HepG2 (cell line): ENCODE results near the gene SHLD1. TPM values are rescaled to one million over a fixed set of nuclear protein-coding genes. Genes with fewer than 3 reads are reported as not detected.

Experiments
- CCDC6 ChIP-seq: sonication (generic); formaldehyde crosslinking; IDR thresholded peaks from 2 replicates; pipeline ENCODE4 v1.8.1; 2022; ENCODE audit warnings: mild to moderate bottlenecking, missing genetic modification reagents, moderate library complexity
- FIP1L1 ChIP-seq: fragments of 200-400 bp; formaldehyde crosslinking; IDR thresholded peaks from 2 replicates; pipeline ENCODE4 v1.6.1; 2018; ENCODE audit warnings: low read depth, mild to moderate bottlenecking, low read length, moderate library complexity, borderline replicate concordance; ENCODE audit not compliant: insufficient read depth
- HMG20B ChIP-seq: conservative IDR thresholded peaks from 2 replicates; pipeline ENCODE4 v1.6.1; 2016; ENCODE audit warnings: missing genetic modification reagents, missing compliant biosample characterization
- HOXA9 ChIP-seq: sonication (generic); formaldehyde crosslinking; IDR thresholded peaks from 2 replicates; pipeline ENCODE4 v1.8.1; 2022; ENCODE audit warnings: missing genetic modification reagents, mild to moderate bottlenecking, moderate library complexity, borderline replicate concordance
- JUN ChIP-seq: sonication (generic); formaldehyde crosslinking; IDR thresholded peaks from 2 replicates; pipeline ENCODE4 v1.4.0; 2020; ENCODE audit warnings: mild to moderate bottlenecking, missing genetic modification reagents
- PLRG1 ChIP-seq: fragments of 450-650 bp; conservative IDR thresholded peaks from 2 replicates; pipeline ENCODE4 v1.6.1; 2016
- RBAK ChIP-seq: sonication (generic); formaldehyde crosslinking; IDR thresholded peaks from 2 replicates; pipeline ENCODE4 v1.5.1; 2020; ENCODE audit warnings: mild to moderate bottlenecking, missing genetic modification reagents
- SIX1 ChIP-seq: sonication (generic); formaldehyde crosslinking; IDR thresholded peaks from 2 replicates; pipeline ENCODE4 v1.4.0; 2020; ENCODE audit warnings: missing genetic modification reagents, borderline replicate concordance
- SOX5 ChIP-seq: IDR thresholded peaks from 2 replicates; pipeline ENCODE4 v1.6.1; 2016; ENCODE audit warnings: borderline replicate concordance
- SRSF4 ChIP-seq: fragments of 200-400 bp; formaldehyde crosslinking; IDR thresholded peaks from one replicate; pipeline ENCODE4 v1.6.1; 2018; ENCODE audit warnings: mild to moderate bottlenecking, low read depth, low read length, moderate library complexity; ENCODE audit not compliant: poor library complexity, severe bottlenecking
- XRCC5 ChIP-seq: fragments of 200-400 bp; formaldehyde crosslinking; optimal IDR thresholded peaks from 2 replicates; pipeline ENCODE3; 2017; ENCODE audit warnings: mild to moderate bottlenecking, low read length
- ZFP82 ChIP-seq: sonication (generic); formaldehyde crosslinking; IDR thresholded peaks from 2 replicates; pipeline ENCODE4 v1.5.1; 2020; ENCODE audit warnings: mild to moderate bottlenecking, missing genetic modification reagents, borderline replicate concordance
- ZNF496 ChIP-seq: sonication (generic); formaldehyde crosslinking; IDR thresholded peaks from 2 replicates; pipeline ENCODE4 v1.8.1; 2023; ENCODE audit warnings: mild to moderate bottlenecking, moderate library complexity, missing genetic modification reagents; ENCODE audit not compliant: insufficient replicate concordance
- ZNF792 ChIP-seq: IDR thresholded peaks from 2 replicates; pipeline ENCODE4 v1.6.1; 2016
- polyA plus RNA-seq, 8 experiments: library from polyadenylated mRNA; depleted of rRNA in 3 of 8; stranded (reverse) in 7 of 8; unstranded in 1 of 8; fragments of >200 nt; fragmentation: Illumina TruSeq in 4 of 8; extraction: Trizol in 4 of 8; gene quantifications; 2 replicates each; pipeline versions ENCODE4 v1.2.1 to v1.2.3, GENCODE V29; 2011 to 2016; ENCODE audit warnings: low read depth in 4 of 8, missing spikeins in 1 of 8, mixed read lengths in 1 of 8; ENCODE audit not compliant: insufficient read depth in 1 of 8
- total RNA-seq, 5 experiments: library from RNA; depleted of rRNA; stranded (reverse); fragments of >200 nt; fragmentation: Illumina TruSeq; extraction: Trizol; gene quantifications; 2 replicates each; pipeline ENCODE4 v1.2.3, GENCODE V29; 2016; ENCODE audit warnings: low read depth in 1 of 5
- TF ChIP-seq, protein P1 (sequence below): sonication (generic); formaldehyde crosslinking; IDR thresholded peaks from 2 replicates; pipeline ENCODE4 v1.8.0; 2022; ENCODE audit warnings: missing genetic modification reagents, mild to moderate bottlenecking, borderline replicate concordance
- TF ChIP-seq, protein P2 (sequence below): fragments of 450-650 bp; IDR thresholded peaks from 2 replicates; pipeline ENCODE4 v1.6.1; 2016
- TF ChIP-seq, protein P3 (sequence below): sonication (generic); formaldehyde crosslinking; conservative IDR thresholded peaks from 2 replicates; pipeline ENCODE4 v1.4.0; 2020; ENCODE audit warnings: missing genetic modification reagents
- TF ChIP-seq, protein P4 (sequence below): sonication (generic); formaldehyde crosslinking; IDR thresholded peaks from 2 replicates; pipeline ENCODE4 v1.8.1; 2022; ENCODE audit warnings: low read depth, mild to moderate bottlenecking, missing genetic modification reagents
- TF ChIP-seq, protein P5 (sequence below): IDR thresholded peaks from 2 replicates; pipeline ENCODE4 v1.6.1; 2016; ENCODE audit warnings: missing compliant biosample characterization, missing genetic modification reagents, borderline replicate concordance
- TF ChIP-seq, protein P6 (sequence below): sonication (generic); formaldehyde crosslinking; IDR thresholded peaks from 2 replicates; pipeline ENCODE4 v1.5.1; 2020; ENCODE audit warnings: missing genetic modification reagents, mild to moderate bottlenecking, borderline replicate concordance

The SHLD1 gene
- total and polyA plus RNA-seq, 2 of the 13 experiments (the other 11 are each of a cell fraction or from before 2014, with no cell fraction given): 8.9 to 10.0 TPM

DNA sequence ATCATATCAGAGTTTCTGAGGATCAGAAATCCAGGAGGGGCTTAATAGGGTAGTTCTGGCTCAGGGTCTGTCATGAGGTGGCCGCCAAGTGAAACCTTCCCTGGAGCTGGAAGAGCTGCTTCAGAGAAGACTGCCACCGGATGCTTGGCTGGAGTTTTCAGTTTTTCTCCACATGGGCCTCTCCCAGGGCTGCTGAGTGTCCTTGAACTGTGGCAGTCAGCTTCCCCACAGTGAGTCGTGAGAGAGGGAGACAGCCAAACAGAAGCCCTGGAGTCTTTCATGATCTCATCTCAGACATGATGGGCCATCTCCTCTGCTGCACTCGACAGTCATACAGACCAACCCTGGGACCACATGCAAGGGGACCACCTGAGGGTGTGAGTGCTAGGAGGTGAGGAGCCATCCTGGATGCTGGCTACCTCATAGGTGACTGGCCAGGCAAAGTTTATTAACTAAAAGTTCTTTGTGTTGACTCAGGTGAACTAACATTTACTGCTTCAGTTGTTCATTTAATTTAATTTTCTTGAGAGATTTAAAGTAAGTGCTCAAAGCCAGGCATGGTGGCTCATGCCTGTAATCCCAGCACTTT, 71.5 kb downstream of the SHLD1 start (continued):
- TF ChIP-seq ZNF496 (CRISPR knock-in tag) (no peak), HOXA9 (CRISPR knock-in tag) (no peak), SOX5 (CRISPR knock-in tag) (peak; percentile 75), JUN (CRISPR knock-in tag) (peak; percentile 83), ZFP82 (peak; percentile 68; the same call in 1 of the 2 replicates), ZNF792 (CRISPR knock-in tag) (peak; percentile 92), FIP1L1 (no peak), SIX1 (CRISPR knock-in tag) (peak; percentile 46; the same call in 1 of the 2 replicates), XRCC5 (peak; percentile 76), SRSF4 (no peak), RBAK (CRISPR knock-in tag) (no peak), HMG20B (0 out of 2 replicates have a peak, but pooled peaks have one; percentile 41), PLRG1 (no peak), CCDC6 (no peak)
- TF ChIP-seq, protein P1, sequence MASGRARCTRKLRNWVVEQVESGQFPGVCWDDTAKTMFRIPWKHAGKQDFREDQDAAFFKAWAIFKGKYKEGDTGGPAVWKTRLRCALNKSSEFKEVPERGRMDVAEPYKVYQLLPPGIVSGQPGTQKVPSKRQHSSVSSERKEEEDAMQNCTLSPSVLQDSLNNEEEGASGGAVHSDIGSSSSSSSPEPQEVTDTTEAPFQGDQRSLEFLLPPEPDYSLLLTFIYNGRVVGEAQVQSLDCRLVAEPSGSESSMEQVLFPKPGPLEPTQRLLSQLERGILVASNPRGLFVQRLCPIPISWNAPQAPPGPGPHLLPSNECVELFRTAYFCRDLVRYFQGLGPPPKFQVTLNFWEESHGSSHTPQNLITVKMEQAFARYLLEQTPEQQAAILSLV (CRISPR knock-in tag): no peak; the same call in 1 of the 2 replicates
- TF ChIP-seq, protein P2, sequence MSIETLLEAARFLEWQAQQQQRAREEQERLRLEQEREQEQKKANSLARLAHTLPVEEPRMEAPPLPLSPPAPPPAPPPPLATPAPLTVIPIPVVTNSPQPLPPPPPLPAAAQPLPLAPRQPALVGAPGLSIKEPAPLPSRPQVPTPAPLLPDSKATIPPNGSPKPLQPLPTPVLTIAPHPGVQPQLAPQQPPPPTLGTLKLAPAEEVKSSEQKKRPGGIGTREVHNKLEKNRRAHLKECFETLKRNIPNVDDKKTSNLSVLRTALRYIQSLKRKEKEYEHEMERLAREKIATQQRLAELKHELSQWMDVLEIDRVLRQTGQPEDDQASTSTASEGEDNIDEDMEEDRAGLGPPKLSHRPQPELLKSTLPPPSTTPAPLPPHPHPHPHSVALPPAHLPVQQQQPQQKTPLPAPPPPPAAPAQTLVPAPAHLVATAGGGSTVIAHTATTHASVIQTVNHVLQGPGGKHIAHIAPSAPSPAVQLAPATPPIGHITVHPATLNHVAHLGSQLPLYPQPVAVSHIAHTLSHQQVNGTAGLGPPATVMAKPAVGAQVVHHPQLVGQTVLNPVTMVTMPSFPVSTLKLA: no peak
- TF ChIP-seq, protein P3, sequence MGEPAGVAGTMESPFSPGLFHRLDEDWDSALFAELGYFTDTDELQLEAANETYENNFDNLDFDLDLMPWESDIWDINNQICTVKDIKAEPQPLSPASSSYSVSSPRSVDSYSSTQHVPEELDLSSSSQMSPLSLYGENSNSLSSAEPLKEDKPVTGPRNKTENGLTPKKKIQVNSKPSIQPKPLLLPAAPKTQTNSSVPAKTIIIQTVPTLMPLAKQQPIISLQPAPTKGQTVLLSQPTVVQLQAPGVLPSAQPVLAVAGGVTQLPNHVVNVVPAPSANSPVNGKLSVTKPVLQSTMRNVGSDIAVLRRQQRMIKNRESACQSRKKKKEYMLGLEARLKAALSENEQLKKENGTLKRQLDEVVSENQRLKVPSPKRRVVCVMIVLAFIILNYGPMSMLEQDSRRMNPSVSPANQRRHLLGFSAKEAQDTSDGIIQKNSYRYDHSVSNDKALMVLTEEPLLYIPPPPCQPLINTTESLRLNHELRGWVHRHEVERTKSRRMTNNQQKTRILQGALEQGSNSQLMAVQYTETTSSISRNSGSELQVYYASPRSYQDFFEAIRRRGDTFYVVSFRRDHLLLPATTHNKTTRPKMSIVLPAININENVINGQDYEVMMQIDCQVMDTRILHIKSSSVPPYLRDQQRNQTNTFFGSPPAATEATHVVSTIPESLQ (CRISPR knock-in tag): 0 out of 2 replicates have a peak, but pooled peaks have one; percentile 59
- TF ChIP-seq, protein P4, sequence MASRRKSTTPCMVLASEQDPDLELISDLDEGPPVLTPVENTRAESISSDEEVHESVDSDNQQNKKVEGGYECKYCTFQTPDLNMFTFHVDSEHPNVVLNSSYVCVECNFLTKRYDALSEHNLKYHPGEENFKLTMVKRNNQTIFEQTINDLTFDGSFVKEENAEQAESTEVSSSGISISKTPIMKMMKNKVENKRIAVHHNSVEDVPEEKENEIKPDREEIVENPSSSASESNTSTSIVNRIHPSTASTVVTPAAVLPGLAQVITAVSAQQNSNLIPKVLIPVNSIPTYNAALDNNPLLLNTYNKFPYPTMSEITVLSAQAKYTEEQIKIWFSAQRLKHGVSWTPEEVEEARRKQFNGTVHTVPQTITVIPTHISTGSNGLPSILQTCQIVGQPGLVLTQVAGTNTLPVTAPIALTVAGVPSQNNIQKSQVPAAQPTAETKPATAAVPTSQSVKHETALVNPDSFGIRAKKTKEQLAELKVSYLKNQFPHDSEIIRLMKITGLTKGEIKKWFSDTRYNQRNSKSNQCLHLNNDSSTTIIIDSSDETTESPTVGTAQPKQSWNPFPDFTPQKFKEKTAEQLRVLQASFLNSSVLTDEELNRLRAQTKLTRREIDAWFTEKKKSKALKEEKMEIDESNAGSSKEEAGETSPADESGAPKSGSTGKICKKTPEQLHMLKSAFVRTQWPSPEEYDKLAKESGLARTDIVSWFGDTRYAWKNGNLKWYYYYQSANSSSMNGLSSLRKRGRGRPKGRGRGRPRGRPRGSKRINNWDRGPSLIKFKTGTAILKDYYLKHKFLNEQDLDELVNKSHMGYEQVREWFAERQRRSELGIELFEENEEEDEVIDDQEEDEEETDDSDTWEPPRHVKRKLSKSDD: no peak
- TF ChIP-seq, protein P5, sequence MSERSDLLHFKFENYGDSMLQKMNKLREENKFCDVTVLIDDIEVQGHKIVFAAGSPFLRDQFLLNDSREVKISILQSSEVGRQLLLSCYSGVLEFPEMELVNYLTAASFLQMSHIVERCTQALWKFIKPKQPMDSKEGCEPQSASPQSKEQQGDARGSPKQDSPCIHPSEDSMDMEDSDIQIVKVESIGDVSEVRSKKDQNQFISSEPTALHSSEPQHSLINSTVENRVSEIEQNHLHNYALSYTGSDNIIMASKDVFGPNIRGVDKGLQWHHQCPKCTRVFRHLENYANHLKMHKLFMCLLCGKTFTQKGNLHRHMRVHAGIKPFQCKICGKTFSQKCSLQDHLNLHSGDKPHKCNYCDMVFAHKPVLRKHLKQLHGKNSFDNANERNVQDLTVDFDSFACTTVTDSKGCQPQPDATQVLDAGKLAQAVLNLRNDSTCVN (CRISPR knock-in tag): peak; percentile 79; the same call in 1 of the 2 replicates
- TF ChIP-seq, protein P6, sequence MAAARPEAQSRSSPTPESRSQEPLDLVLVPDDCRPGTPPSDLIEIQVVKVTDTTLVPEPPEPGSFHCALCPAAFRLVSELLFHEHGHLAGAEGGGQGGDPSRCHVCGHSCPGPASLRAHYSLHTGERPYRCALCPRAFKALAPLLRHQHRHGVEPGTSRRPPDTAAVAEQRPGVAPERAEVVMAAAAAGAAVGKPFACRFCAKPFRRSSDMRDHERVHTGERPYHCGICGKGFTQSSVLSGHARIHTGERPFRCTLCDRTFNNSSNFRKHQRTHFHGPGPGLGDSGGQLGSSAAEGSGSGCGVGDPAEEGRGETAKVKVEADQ (CRISPR knock-in tag): no peak
